Caco-2 (cell line): ENCODE measurements around the gene GNAO1. TPM values are rescaled to one million over a fixed set of nuclear protein-coding genes. Genes with fewer than 3 reads are reported as not detected.

Experiments
- BruUV-seq: library from RNA; stranded (reverse); fragments of 400-500 nt; replicated peaks from 2 replicates; lab custom pipeline; 2021; lab: Mats Ljungman, UMichigan
- CTCF ChIA-PET: fragments of 300-600 bp; sonication (Branson Sonifier 250); formaldehyde crosslinking; loops from one replicate; lab custom pipeline; 2022; ENCODE audit warnings: antibody characterized with exemption; lab: Charles Lee
- POLR2A ChIA-PET: fragments of 300-600 bp; sonication (Branson Sonifier 250); formaldehyde crosslinking; loops from one replicate; lab custom pipeline; 2022; ENCODE audit warnings: antibody characterized with exemption; lab: Charles Lee
- DNase-seq, 2 experiments: peaks; one replicate each; pipeline versions ENCODE4 v3.0.0 to v3.0.0-alpha.2; 2020 to 2022
- H3K27me3 ChIP-seq: replicated peaks from 2 replicates; pipeline ENCODE4 v1.6.0; 2011; ENCODE audit warnings: low read length; ENCODE audit not compliant: control insufficient read depth, insufficient read depth
- H3K36me3 ChIP-seq: 2 replicates; pipeline ENCODE4 v1.5.1; 2011; ENCODE audit warnings: low read length; ENCODE audit not compliant: control insufficient read depth, insufficient read depth
- H3K4me1 ChIP-seq: fragments of 250-450 bp; sonication (Bioruptor Pico); 2 replicates; pipeline ENCODE4 v1.5.1; 2020; ENCODE audit warnings: mild to moderate bottlenecking
- H3K4me3 ChIP-seq: 2 replicates; pipeline ENCODE4 v1.5.1; 2011; ENCODE audit warnings: low read depth, mild to moderate bottlenecking, control low read depth, low read length
- H3K9me3 ChIP-seq: fragments of 250-450 bp; sonication (Bioruptor Pico); 2 replicates; pipeline ENCODE4 v1.5.1; 2020; ENCODE audit warnings: mild to moderate bottlenecking, moderate library complexity
- H3K27ac Mint-ChIP-seq: one replicate; pipeline ENCODE4 v1.8.0; 2022; ENCODE audit warnings: mixed read lengths; ENCODE audit not compliant: unreplicated experiment
- H3K27me3 Mint-ChIP-seq: one replicate; pipeline ENCODE4 v1.8.0; 2022; ENCODE audit warnings: mixed read lengths; ENCODE audit not compliant: insufficient read depth, unreplicated experiment
- H3K36me3 Mint-ChIP-seq: one replicate; pipeline ENCODE4 v1.8.0; 2022; ENCODE audit warnings: mild to moderate bottlenecking, mixed read lengths; ENCODE audit not compliant: insufficient read depth, unreplicated experiment
- H3K4me1 Mint-ChIP-seq: one replicate; pipeline ENCODE4 v1.8.0; 2022; ENCODE audit warnings: low read depth, mixed read lengths; ENCODE audit not compliant: unreplicated experiment
- H3K4me3 Mint-ChIP-seq: one replicate; pipeline ENCODE4 v1.8.0; 2022; ENCODE audit warnings: mild to moderate bottlenecking, moderate library complexity, mixed read lengths; ENCODE audit not compliant: unreplicated experiment
- H3K9me3 Mint-ChIP-seq: one replicate; pipeline ENCODE4 v1.8.0; 2022; ENCODE audit warnings: mixed read lengths; ENCODE audit not compliant: unreplicated experiment
- CTCF ChIP-seq, 2 experiments: fragments of 200-600 bp in 1 of 2; IDR thresholded peaks; 1 replicate in 1 of 2; 2 replicates in 1 of 2; pipeline versions ENCODE4 v1.5.1 to v1.8.0; 2011 to 2022; ENCODE audit warnings: antibody characterized with exemption in 1 of 2, control low read depth in 1 of 2, inconsistent platforms in 1 of 2, low read depth in 1 of 2, low read length in 1 of 2, mild to moderate bottlenecking in 1 of 2, moderate library complexity in 1 of 2; ENCODE audit not compliant: insufficient read depth in 1 of 2, severe bottlenecking in 1 of 2, unreplicated experiment in 1 of 2
- intact Hi-C: fragments of 100-400 bp; cut with micrococcal nuclease; formaldehyde crosslinking; loops from one replicate; pipeline ENCODE4 v1.10.0; 2022; ENCODE audit not compliant: unreplicated experiment
- total RNA-seq: library from RNA; stranded (reverse); gene quantifications from 2 replicates; pipeline ENCODE4 v1.2.3, GENCODE V29; 2022

Gene GNAO1
- total RNA-seq, 1 experiment from 2014 or later, result 3.2 TPM

- no TSS peak for BruUV-seq
- no peaks in the 10 kb centered on the region for H3K4me1 Mint-ChIP-seq
- no peaks in the 10 kb centered on the region; the same call in 1 of the 2 replicates for H3K27me3 ChIP-seq
- intact Hi-C loops, result no loop called here
- DNase-seq, result no peak
- CTCF ChIA-PET, result interaction anchor here (0.8 to 1.4 kb wide), 2 partner anchors 8 to 16 kb away, joined by 3 to 5 read pairs; no protein-coding TSS in a partner anchor
- POLR2A ChIA-PET, result interaction anchor here (0.6 kb wide), 1 partner anchor 35 kb away, joined by 4 read pairs; no protein-coding TSS in a partner anchor
- H3K36me3 ChIP-seq, result no peaks in the 10 kb centered on the region
- TF ChIP-seq CTCF (IDR thresholded peaks at IDR 0.05; ENCODE audit: insufficient read depth in 1 of 2, low read depth in 1 of 2, low read length in 1 of 2, severe bottlenecking in 1 of 2, unreplicated experiment in 1 of 2), result no peak
- H3K4me3 ChIP-seq, result no peak overlapping the region
- H3K9me3 Mint-ChIP-seq, result no peaks in the 10 kb centered on the region
- H3K36me3 Mint-ChIP-seq, result no peaks in the 10 kb centered on the region
- no peak overlapping the region for H3K4me3 Mint-ChIP-seq
- H3K9me3 ChIP-seq, result no peaks in the 10 kb centered on the region
- no peaks in the 10 kb centered on the region for H3K27me3 Mint-ChIP-seq
- H3K4me1 ChIP-seq, result no peaks in the 10 kb centered on the region
- no peak overlapping the region for H3K27ac Mint-ChIP-seq
Measured at GRCh38 chr16:56348168-56349085, 157.1 kb downstream of the GNAO1 start.

GRCh38 chr16:56349086-56349415 is 157.8 kb downstream of the GNAO1 start:
- no peak overlapping the region for H3K27ac Mint-ChIP-seq
- H3K9me3 Mint-ChIP-seq, result no peaks in the 10 kb centered on the region
- no peaks in the 10 kb centered on the region for H3K4me1 Mint-ChIP-seq
- H3K36me3 Mint-ChIP-seq, result no peaks in the 10 kb centered on the region
- Histone ChIP-seq H3K9me3 (no peaks in the 10 kb centered on the region), H3K4me3 (no peak overlapping the region), H3K27me3 (no peaks in the 10 kb centered on the region; the same call in 1 of the 2 replicates), H3K4me1 (no peaks in the 10 kb centered on the region), H3K36me3 (no peaks in the 10 kb centered on the region)
- intact Hi-C loops, result no loop called here
- H3K27me3 Mint-ChIP-seq, result no peaks in the 10 kb centered on the region
- DNase-seq, result no peak
- no peak overlapping the region for H3K4me3 Mint-ChIP-seq
- no peak for TF ChIP-seq CTCF (IDR thresholded peaks at IDR 0.05; ENCODE audit: insufficient read depth in 1 of 2, low read depth in 1 of 2, low read length in 1 of 2, severe bottlenecking in 1 of 2, unreplicated experiment in 1 of 2)
- no TSS peak for BruUV-seq
- ChIA-PET POLR2A (no interaction called here), CTCF (interaction anchor here (1.4 kb wide), 1 partner anchor 16 kb away, joined by 5 read pairs; no protein-coding TSS in a partner anchor)

- H3K27me3 Mint-ChIP-seq, result no peaks in the 10 kb centered on the region
- no peaks in the 10 kb centered on the region for H3K36me3 ChIP-seq
- H3K9me3 Mint-ChIP-seq, result no peaks in the 10 kb centered on the region
- CTCF ChIA-PET, result interaction anchor here (1.4 kb wide), 1 partner anchor 17 kb away, joined by 5 read pairs; no protein-coding TSS in a partner anchor
- intact Hi-C loops, result no loop called here
- TF ChIP-seq CTCF (IDR thresholded peaks at IDR 0.05; ENCODE audit: insufficient read depth in 1 of 2, low read depth in 1 of 2, low read length in 1 of 2, severe bottlenecking in 1 of 2, unreplicated experiment in 1 of 2), result no peak
- no peaks in the 10 kb centered on the region for H3K4me1 Mint-ChIP-seq
- no peak for DNase-seq
- no peak overlapping the region for H3K4me3 Mint-ChIP-seq
- H3K9me3 ChIP-seq, result no peaks in the 10 kb centered on the region
- BruUV-seq, result no TSS peak
- H3K4me3 ChIP-seq, result no peak overlapping the region
- H3K27me3 ChIP-seq, result no peaks in the 10 kb centered on the region; the same call in 1 of the 2 replicates
- H3K4me1 ChIP-seq, result no peaks in the 10 kb centered on the region
- no peaks in the 10 kb centered on the region for H3K36me3 Mint-ChIP-seq
- no peak overlapping the region for H3K27ac Mint-ChIP-seq
- POLR2A ChIA-PET, result no interaction called here
Measured at GRCh38 chr16:56349711-56350161, 158.4 kb downstream of the GNAO1 start.
